K562 (cell line): Measurements from ENCODE around the gene SDCCAG8. TPM values are rescaled to one million over a fixed set of nuclear protein-coding genes. Genes with fewer than 3 reads are reported as not detected.

Experiments
- ARHGAP35 ChIP-seq: fragments of 450-650 bp; IDR thresholded peaks from 2 replicates; pipeline ENCODE4 v1.6.1; 2018; ENCODE audit not compliant: partially characterized antibody
- ATF1 ChIP-seq, 2 experiments: fragments of 450-650 bp in 1 of 2; IDR thresholded peaks; 2 replicates each; pipeline ENCODE4 v1.6.1; 2016; ENCODE audit warnings: missing compliant biosample characterization in 1 of 2, missing genetic modification characterization in 1 of 2
- CSDE1 ChIP-seq, 2 experiments: fragments of 450-650 bp; IDR thresholded peaks; 2 replicates each; pipeline ENCODE4 v1.6.1; 2016; ENCODE audit warnings: mild to moderate bottlenecking in 1 of 2
- DACH1 ChIP-seq: fragments of 450-650 bp; IDR thresholded peaks from 2 replicates; pipeline ENCODE4 v1.6.1; 2018; ENCODE audit not compliant: partially characterized antibody
- FIP1L1 ChIP-seq: fragments of 200-400 bp; formaldehyde crosslinking; IDR thresholded peaks from 2 replicates; pipeline ENCODE4 v1.6.1; 2018; ENCODE audit warnings: mild to moderate bottlenecking, low read depth, low read length; ENCODE audit not compliant: poor library complexity, severe bottlenecking
- FOS ChIP-seq: IDR thresholded peaks from 3 replicates; pipeline ENCODE4 v1.6.1; 2011; ENCODE audit not compliant: insufficient read length; ENCODE audit errors: extremely low read depth
- GTF2E2 ChIP-seq: fragments of 200-800 bp; sonication (Bioruptor generic); IDR thresholded peaks from 2 replicates; pipeline ENCODE4 v1.6.1; 2016; ENCODE audit warnings: missing genetic modification characterization, missing compliant biosample characterization
- HDAC8 ChIP-seq: fragments of 450-650 bp; IDR thresholded peaks from 2 replicates; pipeline ENCODE4 v1.6.1; 2016; ENCODE audit warnings: mild to moderate bottlenecking, missing genetic modification characterization, moderate library complexity, missing compliant biosample characterization
- KDM1A ChIP-seq, 2 experiments: fragments of 450-650 bp; IDR thresholded peaks; 2 replicates each; pipeline ENCODE4 v1.6.1; 2016; ENCODE audit warnings: mild to moderate bottlenecking in 2 of 2
- NELFE ChIP-seq: IDR thresholded peaks from 2 replicates; pipeline ENCODE4 v1.6.1; 2011; ENCODE audit warnings: mild to moderate bottlenecking; ENCODE audit not compliant: insufficient read depth, insufficient read length
- NR2C1 ChIP-seq, 2 experiments: fragments of 450-650 bp; IDR thresholded peaks; 2 replicates each; pipeline ENCODE4 v1.6.1; 2017; ENCODE audit warnings: mild to moderate bottlenecking in 2 of 2, antibody characterized with exemption in 1 of 2, inconsistent platforms in 1 of 2, missing compliant biosample characterization in 1 of 2, missing genetic modification characterization in 1 of 2
- POLR2H ChIP-seq: IDR thresholded peaks from 2 replicates; pipeline ENCODE4 v1.6.1; 2016; ENCODE audit warnings: missing genetic modification characterization, low read depth, mild to moderate bottlenecking, control low read depth, missing compliant biosample characterization, moderate library complexity
- SIN3A ChIP-seq, 2 experiments: fragments of 150-350 bp in 1 of 2; IDR thresholded peaks; 2 replicates each; pipeline ENCODE4 v1.6.1; 2011 to 2016; ENCODE audit warnings: borderline replicate concordance in 2 of 2, low read depth in 2 of 2, low read length in 2 of 2, mild to moderate bottlenecking in 2 of 2, moderate library complexity in 2 of 2; ENCODE audit not compliant: control insufficient read depth in 1 of 2
- YY1 ChIP-seq, 3 experiments: IDR thresholded peaks; 2 replicates each; pipeline ENCODE4 v1.6.1; 2011; ENCODE audit warnings: low read length in 2 of 3, mild to moderate bottlenecking in 2 of 3, moderate library complexity in 2 of 3, borderline replicate concordance in 1 of 3, control low read depth in 1 of 3, low read depth in 1 of 3; ENCODE audit not compliant: insufficient read depth in 3 of 3, insufficient replicate concordance in 2 of 3, control insufficient read depth in 1 of 3, insufficient read length in 1 of 3; ENCODE audit errors: extremely low read depth in 1 of 3
- ZNF239 ChIP-seq: fragments of 250-450 bp; sonication (Bioruptor Pico); IDR thresholded peaks from 2 replicates; pipeline ENCODE4 v1.4.0; 2020; ENCODE audit warnings: mild to moderate bottlenecking
- ZNF717 ChIP-seq: fragments of 250-450 bp; sonication (Bioruptor Pico); IDR thresholded peaks from 2 replicates; pipeline ENCODE4 v1.5.0; 2021
- ZNF830 ChIP-seq: fragments of 250-450 bp; sonication (Bioruptor Pico); IDR thresholded peaks from 2 replicates; pipeline ENCODE4 v1.5.0; 2021; ENCODE audit warnings: mild to moderate bottlenecking
- ZSCAN29 ChIP-seq: fragments of 450-650 bp; IDR thresholded peaks from 2 replicates; pipeline ENCODE4 v1.6.1; 2017
- polyA plus RNA-seq, 8 experiments: library from polyadenylated mRNA; depleted of rRNA in 4 of 8; stranded (reverse) in 5 of 8; unstranded in 3 of 8; fragments of >200 nt; fragmentation: Nextera tagmentation in 2 of 8; fragmentation: Illumina TruSeq in 1 of 8; extraction: Ambion mirVana in 2 of 8; extraction: Trizol in 1 of 8; gene quantifications; 2 replicates each; pipeline versions ENCODE4 v1.2.1 to v1.2.3, GENCODE V29; 2011 to 2014; ENCODE audit warnings: inconsistent platforms in 1 of 8, missing spikeins in 1 of 8
- total RNA-seq, 7 experiments: library from RNA; depleted of rRNA in 6 of 7; stranded (reverse); fragments of >200 nt in 6 of 7; fragmentation: Illumina TruSeq in 2 of 7; extraction: Trizol in 2 of 7; gene quantifications; 2 replicates each; pipeline versions ENCODE4 v1.2.1 to v1.2.3, GENCODE V29; 2011 to 2021; ENCODE audit warnings: low replicate concordance in 1 of 7
- TF ChIP-seq, protein P1 (sequence below): sonication (generic); formaldehyde crosslinking; IDR thresholded peaks from 2 replicates; pipeline ENCODE4 v1.5.0; 2020; ENCODE audit warnings: missing genetic modification reagents

SDCCAG8 gene
- total and polyA plus RNA-seq, 9 of the 15 experiments (the other 6 are each of a cell fraction or from before 2014, with no cell fraction given): 17.9 to 36.7 (median 25.4) TPM

DNA sequence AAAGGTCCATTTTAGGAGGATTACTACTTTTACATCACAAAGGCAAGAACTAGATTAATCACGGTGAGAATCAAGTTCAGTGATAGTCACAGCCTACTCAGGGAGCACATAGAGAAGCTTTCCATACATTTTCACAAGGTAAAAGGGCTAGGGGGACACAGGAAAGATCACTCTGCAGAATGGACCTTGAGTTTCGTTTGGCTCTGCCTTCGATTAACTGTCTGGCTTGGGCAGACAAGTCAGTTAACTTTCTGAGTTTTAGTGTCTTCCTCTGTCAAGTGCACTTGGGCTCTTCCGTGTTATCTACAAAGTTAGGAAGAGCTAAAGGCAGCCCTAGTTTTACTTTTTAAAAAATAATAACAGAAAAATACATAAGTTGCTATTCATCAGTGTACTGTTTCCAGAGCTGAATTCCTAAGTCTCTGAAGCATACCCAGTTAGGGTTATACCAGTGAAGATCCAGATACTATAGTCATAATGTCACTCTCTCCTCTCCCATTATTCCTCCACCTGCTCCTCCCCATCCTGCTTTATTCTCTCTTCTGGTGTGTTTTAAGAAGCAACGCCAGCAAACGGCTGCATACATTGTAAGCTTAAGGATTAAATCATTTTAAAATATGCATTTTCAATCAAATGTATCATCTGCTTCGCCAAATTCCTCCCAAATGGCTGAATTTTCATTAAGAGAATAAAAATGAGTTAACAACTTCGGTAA, 2.5 kb upstream of the SDCCAG8 start (continued):
- TF ChIP-seq, protein P1, sequence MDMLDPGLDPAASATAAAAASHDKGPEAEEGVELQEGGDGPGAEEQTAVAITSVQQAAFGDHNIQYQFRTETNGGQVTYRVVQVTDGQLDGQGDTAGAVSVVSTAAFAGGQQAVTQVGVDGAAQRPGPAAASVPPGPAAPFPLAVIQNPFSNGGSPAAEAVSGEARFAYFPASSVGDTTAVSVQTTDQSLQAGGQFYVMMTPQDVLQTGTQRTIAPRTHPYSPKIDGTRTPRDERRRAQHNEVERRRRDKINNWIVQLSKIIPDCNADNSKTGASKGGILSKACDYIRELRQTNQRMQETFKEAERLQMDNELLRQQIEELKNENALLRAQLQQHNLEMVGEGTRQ (CRISPR knock-in tag): no peak
- TF ChIP-seq ZNF830 (CRISPR knock-in tag) (no peak), NR2C1 (IDR thresholded peaks at IDR 0.05) (no peak), NR2C1 (tag; IDR thresholded peaks at IDR 0.05) (no peak), CSDE1 (IDR thresholded peaks at IDR 0.05) (0 out of 4 replicates have a peak, but pooled peaks of 1 of the 2 experiments have one; percentile 33), ZNF717 (0 out of 2 replicates have a peak, but pooled peaks have one; percentile 36), ZNF239 (CRISPR knock-in tag) (no peak), SIN3A (IDR thresholded peaks at IDR 0.05; ENCODE audit: borderline replicate concordance in 2 of 2, control insufficient read depth in 1 of 2, low read depth in 2 of 2, low read length in 2 of 2) (peak in 1 of 2 experiments; percentile 46; a peak in 1 of 4 replicates), ATF1 (CRISPR knock-in tag; IDR thresholded peaks at IDR 0.05) (no peak), ATF1 (tag; IDR thresholded peaks at IDR 0.05) (no peak), KDM1A (IDR thresholded peaks at IDR 0.05) (peak; percentile 5 to 40; a peak in 1 of 4 replicates), GTF2E2 (tag) (peak; percentile 73; the same call in 1 of the 2 replicates), DACH1 (no peak), HDAC8 (tag) (no peak), FIP1L1 (no peak), FOS (no peak), ZSCAN29 (no peak), ARHGAP35 (no peak), YY1 (IDR thresholded peaks at IDR 0.05; ENCODE audit: borderline replicate concordance in 1 of 3, control insufficient read depth in 1 of 3, extremely low read depth in 1 of 3, insufficient read depth in 3 of 3, insufficient read length in 1 of 3, insufficient replicate concordance in 2 of 3, low read depth in 1 of 3, low read length in 2 of 3) (no peak), POLR2H (tag) (no peak), NELFE (no peak)
